Measurements from ENCODE around the gene SIT1.
"Not testable (repeated sequence)": the region's sequence is repeated elsewhere in the genome, so short reads cannot be mapped to it uniquely, and the experiment has no call there.

The SIT1 gene

GRCh38 chr9:35643046-35643445 is 7.7 kb downstream of the SIT1 start:
- H2AFZ ChIP-seq = no peak overlapping the region
- no peaks in the 10 kb centered on the region for H3K27me3 ChIP-seq (ENCODE audit: control insufficient read depth, insufficient read depth, low read length)
- no peaks in the 10 kb centered on the region for H3K36me3 ChIP-seq (ENCODE audit: control insufficient read depth, insufficient read depth, low read length)
- H3K79me2 ChIP-seq = no peaks in the 10 kb centered on the region
- H3K9me3 ChIP-seq (ENCODE audit: control insufficient read depth, low read length) = no peaks in the 10 kb centered on the region
- peaks cover 3% of the 10 kb centered on the region for H3K4me1 ChIP-seq
- no peak overlapping the region for H3K27ac ChIP-seq
- H3K4me3 ChIP-seq (ENCODE audit: low read depth, low read length) = no peak overlapping the region
- H3K9ac ChIP-seq = no peak overlapping the region
- H3K4me2 ChIP-seq (ENCODE audit: low read length) = no peak overlapping the region
- no peak for TF ChIP-seq CTCF (IDR thresholded peaks at IDR 0.05)

GRCh38 chr9:35641478-35641877 is 9.3 kb downstream of the SIT1 start:
- H3K9me3 ChIP-seq (ENCODE audit: control insufficient read depth, low read length); H3K27ac ChIP-seq; H3K4me1 ChIP-seq; H3K4me3 ChIP-seq (ENCODE audit: low read depth, low read length); H3K27me3 ChIP-seq (ENCODE audit: control insufficient read depth, insufficient read depth, low read length); H3K4me2 ChIP-seq (ENCODE audit: low read length); H2AFZ ChIP-seq; H3K36me3 ChIP-seq (ENCODE audit: control insufficient read depth, insufficient read depth, low read length); H3K79me2 ChIP-seq; H3K9ac ChIP-seq: not testable (repeated sequence)

GRCh38 chr9:35640431-35640830 is 10.3 kb downstream of the SIT1 start:
- H3K27me3 ChIP-seq (ENCODE audit: control insufficient read depth, insufficient read depth, low read length); H3K4me3 ChIP-seq (ENCODE audit: low read depth, low read length); H3K27ac ChIP-seq; H3K36me3 ChIP-seq (ENCODE audit: control insufficient read depth, insufficient read depth, low read length); H3K9ac ChIP-seq; H2AFZ ChIP-seq; H3K79me2 ChIP-seq; H3K9me3 ChIP-seq (ENCODE audit: control insufficient read depth, low read length); H3K4me2 ChIP-seq (ENCODE audit: low read length); H3K4me1 ChIP-seq: not testable (repeated sequence)

GRCh38 chr9:35639631-35640030 is 11.1 kb downstream of the SIT1 start:
- no peaks in the 10 kb centered on the region for H3K4me1 ChIP-seq
- H3K79me2 ChIP-seq = no peaks in the 10 kb centered on the region
- no peak overlapping the region for H3K27ac ChIP-seq
- H3K27me3 ChIP-seq (ENCODE audit: control insufficient read depth, insufficient read depth, low read length) = no peaks in the 10 kb centered on the region
- no peak overlapping the region for H3K4me2 ChIP-seq (ENCODE audit: low read length)
- H2AFZ ChIP-seq = no peak overlapping the region
- no peaks in the 10 kb centered on the region for H3K9me3 ChIP-seq (ENCODE audit: control insufficient read depth, low read length)
- no peak for TF ChIP-seq CTCF (IDR thresholded peaks at IDR 0.05)
- H3K36me3 ChIP-seq (ENCODE audit: control insufficient read depth, insufficient read depth, low read length) = no peaks in the 10 kb centered on the region
- H3K9ac ChIP-seq = no peak overlapping the region
- H3K4me3 ChIP-seq (ENCODE audit: low read depth, low read length) = no peak overlapping the region

- H3K4me3 ChIP-seq (ENCODE audit: low read depth, low read length); H3K79me2 ChIP-seq; H3K27ac ChIP-seq; H3K27me3 ChIP-seq (ENCODE audit: control insufficient read depth, insufficient read depth, low read length); H3K4me1 ChIP-seq; H2AFZ ChIP-seq; H3K36me3 ChIP-seq (ENCODE audit: control insufficient read depth, insufficient read depth, low read length); H3K9me3 ChIP-seq (ENCODE audit: control insufficient read depth, low read length); H3K9ac ChIP-seq; H3K4me2 ChIP-seq (ENCODE audit: low read length): not testable (repeated sequence)
These were observed 11.5 kb downstream of the SIT1 start for GRCh38 chr9:35639225-35639624.

GRCh38 chr9:35638751-35639150 is 12.0 kb downstream of the SIT1 start:
- not testable (repeated sequence) for H3K4me2 ChIP-seq (ENCODE audit: low read length); H3K36me3 ChIP-seq (ENCODE audit: control insufficient read depth, insufficient read depth, low read length); H3K79me2 ChIP-seq; H2AFZ ChIP-seq; H3K9ac ChIP-seq; H3K9me3 ChIP-seq (ENCODE audit: control insufficient read depth, low read length); H3K27me3 ChIP-seq (ENCODE audit: control insufficient read depth, insufficient read depth, low read length); H3K4me3 ChIP-seq (ENCODE audit: low read depth, low read length); H3K4me1 ChIP-seq; H3K27ac ChIP-seq

- H3K79me2 ChIP-seq; H3K4me3 ChIP-seq (ENCODE audit: low read depth, low read length); H3K27ac ChIP-seq; H2AFZ ChIP-seq; H3K36me3 ChIP-seq (ENCODE audit: control insufficient read depth, insufficient read depth, low read length); H3K4me2 ChIP-seq (ENCODE audit: low read length); H3K9ac ChIP-seq; H3K4me1 ChIP-seq; H3K27me3 ChIP-seq (ENCODE audit: control insufficient read depth, insufficient read depth, low read length); H3K9me3 ChIP-seq (ENCODE audit: control insufficient read depth, low read length): not testable (repeated sequence)
These were observed 13.2 kb downstream of the SIT1 start for GRCh38 chr9:35637427-35637955.

- H3K4me1 ChIP-seq; H3K27ac ChIP-seq; H3K4me2 ChIP-seq (ENCODE audit: low read length); H3K4me3 ChIP-seq (ENCODE audit: low read depth, low read length); H3K9me3 ChIP-seq (ENCODE audit: control insufficient read depth, low read length); H2AFZ ChIP-seq; H3K27me3 ChIP-seq (ENCODE audit: control insufficient read depth, insufficient read depth, low read length); H3K36me3 ChIP-seq (ENCODE audit: control insufficient read depth, insufficient read depth, low read length); H3K79me2 ChIP-seq; H3K9ac ChIP-seq: not testable (repeated sequence)
These were observed 13.9 kb downstream of the SIT1 start for GRCh38 chr9:35636877-35637246.
